HG03045 (cell line): Measurements from ENCODE around the gene NUMBL.

Source experiments
- ATAC-seq: cut with Tn5 transposase; IDR thresholded peaks from one replicate; pipeline ENCODE4 v1.9.1; 2021; ENCODE audit warnings: mild to moderate bottlenecking, moderate library complexity; ENCODE audit not compliant: unreplicated experiment

NUMBL gene

GRCh38 chr19:40691421-40692211, 1.2 kb upstream of the NUMBL start:
- no peak for ATAC-seq

GRCh38 chr19:40690693-40691420, 406 bp upstream of the NUMBL start:
- peak; percentile 67 for ATAC-seq

- no peak for ATAC-seq
Observed at GRCh38 chr19:40689339-40690049, 957 bp downstream of the NUMBL start.

- ATAC-seq: no peak
Observed at GRCh38 chr19:40688987-40689338, 1.5 kb downstream of the NUMBL start.

- no peak for ATAC-seq
Observed at GRCh38 chr19:40688309-40688708, 2.1 kb downstream of the NUMBL start.

GRCh38 chr19:40687525-40688016, 2.9 kb downstream of the NUMBL start:
- no peak for ATAC-seq

GRCh38 chr19:40686882-40687524, 3.4 kb downstream of the NUMBL start:
- no peak for ATAC-seq

GRCh38 chr19:40685563-40685962, 4.9 kb downstream of the NUMBL start:
- no peak for ATAC-seq

- ATAC-seq: no peak
Observed at GRCh38 chr19:40685016-40685526, 5.4 kb downstream of the NUMBL start.

GRCh38 chr19:40684280-40684679, 6.2 kb downstream of the NUMBL start:
- ATAC-seq: no peak

- no peak for ATAC-seq
Observed at GRCh38 chr19:40683437-40683836, 7.0 kb downstream of the NUMBL start.

GRCh38 chr19:40682431-40682964, 8.0 kb downstream of the NUMBL start:
- ATAC-seq: no peak

- ATAC-seq: no peak
Observed at GRCh38 chr19:40681039-40681438, 9.4 kb downstream of the NUMBL start.

GRCh38 chr19:40677156-40677555, 13.3 kb downstream of the NUMBL start:
- ATAC-seq: no peak

GRCh38 chr19:40674291-40674690, 16.2 kb downstream of the NUMBL start:
- no peak for ATAC-seq

- no peak for ATAC-seq
Observed at GRCh38 chr19:40673397-40673796, 17.1 kb downstream of the NUMBL start.

- ATAC-seq: no peak
Observed at GRCh38 chr19:40672573-40673299, 17.7 kb downstream of the NUMBL start.

GRCh38 chr19:40672038-40672437, 18.4 kb downstream of the NUMBL start:
- no peak for ATAC-seq

GRCh38 chr19:40671404-40671803, 19.0 kb downstream of the NUMBL start:
- ATAC-seq: no peak
